ENCODE measurements around the gene MLLT11.

GRCh38 chr1:151039521-151039920 is 20.7 kb upstream of the MLLT11 start:
- TF ChIP-seq POLR2A (IDR thresholded peaks at IDR 0.05; ENCODE audit: low read depth, low read length) (no peak), TAF1 (IDR thresholded peaks at IDR 0.05; ENCODE audit: borderline replicate concordance, low read depth, low read length) (no peak), POLR2AphosphoS5 (IDR thresholded peaks at IDR 0.05; ENCODE audit: low read depth, low read length) (no peak)

Measured in GM12892 (cell line).